ENCODE data around the gene PRMT5.
"Not testable (repeated sequence)": the region's sequence is repeated elsewhere in the genome, so short reads cannot be mapped to it uniquely, and the experiment has no call there.

PRMT5 gene

DNA sequence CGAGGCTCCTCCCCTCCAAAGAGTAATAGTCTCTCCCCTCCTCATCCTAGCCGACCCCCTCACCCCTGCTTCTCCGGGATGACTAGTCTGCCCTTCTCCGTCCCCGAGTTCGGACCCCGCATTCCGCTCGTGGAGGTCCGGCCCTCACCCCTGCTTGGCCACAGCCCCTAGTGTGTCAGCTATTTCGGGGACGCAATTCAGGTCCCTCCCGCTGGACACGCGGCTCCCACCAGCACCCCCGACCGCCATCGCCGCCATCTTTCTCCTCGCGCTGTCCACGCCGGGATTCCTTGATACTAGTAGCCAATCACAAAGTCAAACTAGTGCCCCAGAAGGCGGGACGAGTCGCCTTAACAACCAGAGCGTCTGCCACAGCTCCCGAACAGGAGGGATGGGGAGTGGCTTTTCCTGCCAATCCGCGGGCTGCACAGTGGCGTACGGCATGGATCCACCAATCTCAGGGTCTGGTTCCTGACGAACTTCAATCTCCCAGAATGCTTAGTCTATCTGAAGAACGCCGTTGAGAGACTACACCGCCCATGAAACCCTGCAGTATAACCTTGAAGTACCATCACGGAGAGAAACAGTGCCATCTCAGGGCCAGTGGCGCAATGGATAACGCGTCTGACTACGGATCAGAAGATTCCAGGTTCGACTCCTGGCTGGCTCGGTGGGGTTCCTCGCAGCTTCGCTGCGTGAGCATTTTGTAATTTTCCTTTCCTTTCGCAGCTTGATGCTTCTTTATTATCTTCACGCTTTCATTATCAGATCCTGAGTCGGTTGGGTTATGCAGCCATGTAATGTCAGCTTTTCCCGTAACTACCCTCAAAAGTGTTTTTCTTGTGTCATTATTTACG is at the start of gene PRMT5:
Gene PRMT5 (minus strand): TSS at position 273 of the 857 bp plus-strand sequence. CDS start 15 bp downstream, at position 258.
- DNase-seq = peak; percentile 97

DNA sequence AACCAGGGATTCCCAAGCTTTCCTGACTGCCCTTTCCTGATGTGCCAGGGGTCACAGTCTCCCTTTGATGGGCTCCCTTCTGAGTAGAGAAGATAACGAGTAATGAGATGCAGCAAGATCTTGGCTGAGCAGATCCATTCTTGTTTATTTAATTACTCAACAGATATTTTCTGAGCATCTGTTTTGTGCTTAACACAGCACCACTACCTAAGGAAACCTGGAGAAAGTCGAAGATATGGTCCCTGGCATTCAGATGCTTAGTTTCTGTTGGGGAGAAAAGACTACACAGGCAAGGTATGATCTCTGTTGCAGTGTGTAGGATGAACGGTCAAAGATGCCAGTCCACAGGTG is 49.3 kb upstream of the PRMT5 start:
- DNase-seq = no peak

DNA sequence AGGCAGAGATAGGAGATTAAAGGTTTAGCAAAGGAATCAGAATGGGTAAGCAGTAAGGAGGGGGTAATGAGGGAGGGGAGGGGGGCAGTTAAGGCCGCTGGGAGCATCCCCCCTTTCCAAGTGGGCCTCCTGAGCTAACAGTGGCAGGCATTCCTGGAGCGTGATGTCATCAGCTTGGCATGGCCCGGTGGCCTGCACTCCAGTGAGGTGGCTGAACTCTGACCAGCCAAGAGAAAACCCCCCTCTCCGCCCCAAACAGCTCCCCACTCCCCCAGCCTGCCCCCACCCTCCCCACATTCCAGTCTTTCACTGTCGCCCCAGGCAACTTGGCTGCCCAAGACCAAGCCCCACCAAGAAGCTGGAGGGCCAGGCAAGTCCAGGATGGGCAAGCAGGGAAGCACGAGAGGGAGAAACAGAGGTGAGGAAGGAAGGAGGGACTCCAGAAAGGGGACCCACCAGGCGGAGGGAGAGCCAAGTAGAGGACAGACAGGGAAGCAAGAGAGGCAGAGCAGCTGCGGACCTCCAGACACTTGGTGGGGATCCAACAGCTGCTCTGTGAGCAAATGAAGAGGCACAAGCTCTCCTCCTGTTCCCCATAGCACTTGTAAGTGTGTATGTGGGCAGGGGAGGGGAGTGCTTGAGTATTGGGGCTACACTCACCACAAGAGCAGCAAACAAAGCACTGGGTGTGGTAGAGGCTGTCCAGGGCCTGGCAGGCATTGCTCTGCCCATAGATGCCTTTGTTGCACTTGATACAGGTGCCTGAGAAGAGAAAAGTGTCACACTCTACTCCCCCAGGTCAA is 48.7 kb upstream of the PRMT5 start:
- DNase-seq = no peak

DNA sequence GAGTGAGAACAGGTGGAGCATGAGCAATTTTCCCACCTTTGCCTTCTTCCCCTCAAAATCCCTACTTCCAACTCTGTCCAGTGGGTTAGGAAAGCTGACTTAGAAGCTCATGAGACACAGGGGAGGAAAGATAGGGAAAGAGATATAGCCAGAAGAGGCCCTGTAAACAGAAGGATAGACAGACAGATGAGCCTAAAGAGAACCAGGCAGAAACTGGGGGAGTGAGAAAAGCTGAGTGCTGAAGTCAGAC is 48.2 kb upstream of the PRMT5 start:
- DNase-seq = no peak

DNA sequence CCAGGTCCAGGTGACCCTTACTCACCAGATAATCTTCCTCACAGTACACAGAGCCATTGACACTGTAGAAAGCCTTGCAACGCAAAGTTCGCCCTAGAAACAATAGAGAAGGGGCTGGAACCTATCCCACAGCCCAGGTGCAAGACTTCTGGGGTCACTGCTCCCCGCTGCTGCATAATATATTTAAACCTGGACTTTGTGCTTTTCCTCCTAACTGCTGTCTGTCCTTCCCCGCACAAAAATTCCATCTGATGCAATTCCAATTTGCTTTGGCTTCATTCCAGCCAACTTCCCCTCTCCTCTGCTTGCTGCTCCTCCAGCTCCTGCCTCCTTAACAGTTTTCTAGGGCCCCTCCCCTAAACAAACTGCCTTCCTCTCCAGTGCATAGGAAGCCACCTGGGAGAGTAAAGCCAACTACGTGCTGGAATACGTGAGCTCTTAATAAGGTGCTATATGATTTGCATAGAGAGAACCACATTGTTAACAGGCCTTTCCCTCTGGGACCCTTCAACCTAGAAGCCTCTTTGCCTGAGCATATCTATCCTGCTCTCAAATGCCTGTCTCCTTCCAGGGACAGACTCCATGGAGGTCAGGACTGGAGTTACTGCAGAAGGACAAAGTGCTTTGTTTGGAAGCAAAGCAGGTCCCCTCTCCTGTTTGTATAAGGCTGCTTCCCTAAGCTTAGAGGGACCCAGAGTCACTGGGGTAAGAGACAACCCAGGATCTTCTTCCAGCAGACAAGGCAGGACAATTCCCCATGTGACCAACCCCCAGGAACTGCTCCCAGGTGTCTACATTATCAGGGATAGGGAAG is 47.7 kb upstream of the PRMT5 start:
- no peak for DNase-seq

DNA sequence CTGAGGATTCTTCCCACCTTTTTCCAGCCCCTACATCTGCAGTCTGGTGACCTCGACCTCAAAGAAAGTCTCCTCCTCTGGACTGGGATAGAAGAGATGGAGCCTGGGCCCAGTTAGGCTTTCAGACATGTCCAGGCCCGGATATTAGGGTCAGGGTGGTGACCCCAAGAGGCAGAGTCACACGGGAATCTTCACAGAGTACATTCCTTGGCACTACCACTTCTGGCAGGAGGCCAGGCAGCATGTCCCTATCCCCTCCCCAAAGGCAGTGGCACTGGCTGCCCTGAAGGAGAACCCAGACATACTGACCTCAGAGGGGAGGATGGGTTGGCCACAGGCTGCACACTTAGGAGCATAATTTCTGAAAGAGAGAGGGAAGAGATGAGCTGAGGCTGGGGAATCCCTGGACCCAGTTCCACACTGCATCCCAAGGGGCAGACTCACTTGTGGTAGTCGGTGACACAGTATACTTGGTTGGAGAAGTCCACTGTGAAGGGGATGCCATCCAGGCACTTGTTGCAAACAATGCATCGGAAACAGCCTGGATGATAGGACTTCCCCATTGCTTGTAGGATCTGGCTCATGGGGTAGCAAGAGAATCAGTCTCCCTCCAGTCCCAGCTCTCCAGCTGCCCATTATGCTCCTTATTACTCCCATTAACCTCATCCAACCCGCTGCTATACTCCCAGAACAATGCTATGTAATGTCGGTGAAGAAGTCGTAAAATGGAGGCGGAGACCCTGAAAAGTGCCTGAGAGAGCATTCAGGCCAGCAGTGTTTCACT is 45.5 kb upstream of the PRMT5 start:
- DNase-seq = no peak

DNA sequence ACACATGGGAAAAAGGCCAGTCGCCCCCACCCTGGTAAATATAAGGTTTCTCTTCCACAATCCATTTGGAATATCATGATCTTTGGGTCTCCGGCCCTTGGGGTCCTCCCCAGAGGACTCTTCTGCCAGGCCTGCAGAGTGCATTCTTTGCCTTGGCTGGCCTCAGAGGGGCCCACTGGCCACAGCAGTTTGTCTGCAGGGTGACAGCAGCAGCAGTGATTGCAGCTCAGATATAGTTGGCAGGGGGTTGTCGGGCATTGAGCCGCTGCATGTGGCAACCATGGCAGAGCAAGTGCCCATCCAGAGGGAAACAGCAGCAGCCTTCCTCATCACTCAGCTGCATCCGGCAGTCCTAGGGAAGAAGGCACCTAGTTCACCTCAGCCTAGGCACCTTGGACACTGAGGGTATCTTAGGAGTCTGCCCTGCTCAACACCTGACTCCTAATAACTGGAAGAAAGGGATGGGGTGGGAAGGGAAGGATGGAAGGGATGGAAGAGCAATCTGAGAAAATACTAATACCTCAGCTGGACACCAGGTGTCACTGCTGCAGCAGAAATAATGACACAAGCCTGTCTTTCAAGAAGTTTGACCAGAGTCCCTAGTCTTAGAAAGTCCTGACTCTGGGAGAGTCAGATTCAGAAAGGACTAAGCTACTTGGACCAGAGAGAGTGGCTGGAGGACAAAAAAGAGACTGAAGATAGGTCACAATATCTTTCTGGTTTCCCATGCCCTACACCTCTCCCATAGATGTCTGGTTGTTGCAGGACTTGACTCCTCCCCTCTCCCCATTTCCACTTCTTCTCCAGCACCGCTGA is 44.2 kb upstream of the PRMT5 start:
- DNase-seq = peak; percentile 39 to 56

DNA sequence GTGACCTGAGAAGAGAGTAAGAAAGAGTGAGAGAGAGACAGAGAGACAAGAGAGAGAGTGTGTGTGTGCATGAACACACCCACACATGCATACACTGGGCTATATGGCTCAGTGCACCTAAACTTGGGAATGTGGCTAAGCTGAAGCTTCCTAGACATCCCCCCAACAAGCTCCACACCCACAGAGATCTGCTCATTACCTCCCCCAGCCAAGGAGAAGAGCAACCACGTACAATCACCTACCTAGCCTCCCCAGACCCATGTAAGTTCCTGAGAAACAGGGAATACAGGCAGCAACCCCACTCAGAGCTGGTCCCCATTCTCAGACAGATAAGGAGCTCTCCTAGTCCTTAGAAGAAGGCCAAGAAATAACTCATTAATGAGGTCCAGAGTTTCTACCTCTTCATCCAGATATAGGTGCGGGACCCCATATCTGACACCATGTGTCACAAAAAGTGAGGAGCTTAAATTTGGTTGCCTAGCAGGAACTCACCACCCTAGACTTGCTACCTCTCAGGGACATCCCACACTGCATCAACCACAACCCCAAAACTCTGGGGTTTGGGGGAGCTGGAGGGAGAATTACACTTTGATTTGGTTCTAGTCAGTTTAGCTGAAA is 43.2 kb upstream of the PRMT5 start:
- DNase-seq = no peak

DNA sequence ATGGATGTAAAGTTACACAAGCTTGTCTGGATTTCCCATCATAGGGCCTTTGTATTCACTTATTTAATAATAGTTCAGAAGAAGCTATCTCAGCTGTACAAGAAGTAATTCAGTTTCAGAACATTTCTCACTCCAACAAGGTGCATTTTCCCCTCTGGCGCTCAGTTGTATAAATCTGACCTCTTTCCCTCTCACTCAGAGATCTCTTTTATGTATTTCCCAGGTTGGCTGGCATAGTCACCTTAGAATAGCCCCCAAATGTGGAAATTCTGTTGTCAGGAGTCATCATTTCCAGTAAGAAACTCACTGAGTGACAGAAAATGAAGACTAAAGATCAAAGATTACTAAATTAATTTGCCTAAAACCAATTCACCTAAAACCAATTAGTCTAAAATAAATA is 42.0 kb upstream of the PRMT5 start:
- no peak for DNase-seq

DNA sequence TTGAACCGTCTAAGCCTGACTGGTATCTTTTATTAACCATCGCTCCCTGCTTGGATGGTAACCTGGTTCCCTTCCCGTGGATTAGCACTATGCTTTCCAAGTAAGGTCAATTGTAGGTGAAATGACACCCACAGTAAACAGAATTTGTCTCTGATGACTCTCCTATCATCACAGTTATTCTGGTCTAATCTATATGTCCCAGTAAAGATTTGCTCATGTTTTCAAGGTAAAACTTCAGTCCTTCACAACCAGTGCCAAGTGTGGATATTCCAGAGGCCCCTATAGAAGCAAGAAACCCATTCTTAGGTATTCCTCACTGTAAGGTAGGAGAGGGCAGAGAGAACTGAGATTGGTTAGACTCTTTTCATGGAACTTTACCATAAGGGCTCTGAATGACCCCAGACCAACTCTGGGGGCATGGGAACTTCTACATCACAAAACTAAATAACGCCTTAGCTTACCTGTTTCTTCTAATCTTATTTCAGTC is 37.6 kb upstream of the PRMT5 start:
- no peak for DNase-seq

DNA sequence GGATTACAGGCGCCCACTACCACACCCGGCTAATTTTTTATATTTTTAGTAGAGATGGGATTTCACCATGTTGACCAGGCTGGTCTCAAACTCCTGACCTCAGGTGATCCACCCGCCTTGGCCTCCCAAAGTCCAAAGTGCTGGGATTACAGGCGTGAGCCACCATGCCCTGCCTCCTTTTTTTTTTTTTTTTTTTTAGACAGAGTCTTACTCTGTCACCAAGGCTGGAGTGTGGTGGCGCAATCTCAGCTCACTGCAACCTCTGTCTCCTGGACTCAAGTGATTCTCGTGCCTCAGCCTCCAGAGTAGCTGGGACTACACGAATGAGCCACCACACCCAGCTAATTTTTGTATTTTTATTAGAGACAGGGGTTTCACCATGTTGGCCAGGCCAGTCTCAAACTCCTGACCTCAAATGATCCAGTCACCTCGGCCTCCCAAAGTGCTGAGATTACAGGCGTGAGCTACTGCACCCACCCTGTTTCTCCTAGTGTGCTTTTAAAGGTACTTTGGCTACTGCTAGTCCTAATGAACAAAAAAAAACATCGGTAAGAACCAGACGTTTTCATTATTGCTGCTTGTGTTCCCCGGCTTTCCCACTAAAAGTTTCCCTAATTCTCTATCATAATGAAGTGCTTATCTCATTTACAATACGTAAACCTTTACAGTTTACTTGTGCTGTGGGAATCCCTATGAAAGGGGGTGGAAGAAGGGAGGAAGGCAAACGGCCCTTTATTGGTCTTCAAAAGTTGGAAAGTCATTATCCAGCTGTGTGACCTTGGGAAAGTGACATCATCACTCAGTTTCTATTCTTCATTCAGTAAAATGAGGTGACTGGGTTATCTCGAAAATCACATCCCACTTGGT is 37.0 kb upstream of the PRMT5 start:
- DNase-seq = not testable (repeated sequence)

DNA sequence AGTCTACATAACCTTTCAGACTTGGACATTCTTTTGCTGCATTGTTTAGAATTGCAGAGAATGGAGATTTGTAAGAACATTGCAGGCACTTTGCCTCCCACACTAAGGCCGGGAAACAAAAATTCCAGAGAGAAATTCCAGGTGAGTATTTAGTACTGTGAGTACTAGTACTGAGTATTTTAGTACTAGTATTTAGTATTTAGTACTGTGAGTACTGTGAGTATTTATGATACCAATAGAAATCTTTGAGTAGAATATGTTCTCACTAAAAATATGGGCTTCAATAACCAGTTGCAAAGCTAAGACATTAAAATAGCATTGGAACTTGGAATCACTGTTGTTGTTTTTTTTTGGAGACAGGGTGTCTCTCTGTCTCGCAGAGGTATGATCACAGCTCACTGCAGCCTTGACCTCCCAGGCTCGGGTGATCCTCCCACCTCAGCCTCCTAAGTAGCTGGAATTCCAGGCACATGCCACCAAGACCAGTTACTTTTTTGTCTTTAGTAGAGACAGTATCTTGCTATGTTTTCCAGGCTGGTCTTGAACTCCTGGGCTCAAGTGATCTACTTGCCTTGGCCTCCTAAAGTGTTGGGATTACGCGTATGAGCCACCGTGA is 33.0 kb upstream of the PRMT5 start:
- no peak for DNase-seq

DNA sequence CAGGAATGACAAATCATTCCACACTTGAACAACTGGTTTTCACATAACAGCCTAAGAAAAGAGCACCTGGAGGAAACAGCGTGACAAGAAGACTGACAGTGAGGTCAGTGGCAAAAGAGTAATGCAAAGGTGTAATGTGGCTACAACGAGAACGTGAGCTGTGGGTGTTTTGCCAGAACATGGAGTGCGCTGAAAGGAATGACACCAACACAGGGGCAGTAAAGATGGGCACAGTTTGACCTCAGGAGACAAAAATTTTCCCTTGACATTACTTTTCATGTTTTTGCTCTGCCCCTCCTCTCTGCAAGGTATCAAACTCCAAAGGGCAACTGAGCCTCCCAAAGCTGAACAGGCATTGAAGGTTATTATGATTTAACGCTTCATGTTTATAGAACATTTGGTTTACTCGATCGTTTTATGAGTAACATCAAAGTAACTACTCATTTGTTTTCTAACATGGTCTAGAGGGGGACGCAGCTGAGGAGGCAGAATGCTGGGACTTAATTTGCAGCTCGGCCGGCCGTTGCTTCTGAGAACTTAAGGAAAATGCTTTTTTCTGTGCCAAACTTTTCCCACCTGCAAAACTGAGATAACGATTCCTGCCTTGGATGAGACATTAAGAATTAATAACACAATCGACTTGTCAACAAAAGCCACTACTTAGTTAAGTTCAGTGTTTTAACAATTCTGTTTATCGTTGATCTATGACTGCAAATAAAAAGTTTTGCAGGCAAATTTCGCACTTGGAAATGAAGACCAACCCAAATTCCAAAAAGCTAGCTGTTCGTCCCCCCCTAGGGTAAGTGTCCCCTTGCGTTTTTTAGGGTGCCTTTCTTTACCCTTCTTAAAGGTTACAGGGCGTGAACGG is 26.8 kb upstream of the PRMT5 start:
- DNase-seq = no peak

DNA sequence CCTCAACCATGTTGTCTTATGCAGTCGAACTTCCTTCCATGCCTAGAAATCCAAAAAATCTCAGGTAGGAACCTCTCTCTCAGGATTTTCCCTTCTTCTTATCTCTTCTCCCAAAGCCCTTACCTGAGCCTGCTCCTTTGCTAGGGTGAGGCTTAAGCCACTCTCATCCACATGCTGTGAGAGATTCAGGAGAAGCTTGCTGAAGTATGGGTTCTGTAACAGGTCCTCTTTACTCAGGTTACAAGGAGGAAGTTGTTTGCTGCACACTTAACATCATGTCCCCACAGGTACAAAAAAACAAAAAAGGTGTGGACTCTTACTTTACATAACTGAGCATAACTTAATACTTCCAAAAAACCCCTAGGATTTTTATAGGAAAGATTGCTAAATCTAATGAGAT is 23.2 kb upstream of the PRMT5 start:
- DNase-seq = no peak

DNA sequence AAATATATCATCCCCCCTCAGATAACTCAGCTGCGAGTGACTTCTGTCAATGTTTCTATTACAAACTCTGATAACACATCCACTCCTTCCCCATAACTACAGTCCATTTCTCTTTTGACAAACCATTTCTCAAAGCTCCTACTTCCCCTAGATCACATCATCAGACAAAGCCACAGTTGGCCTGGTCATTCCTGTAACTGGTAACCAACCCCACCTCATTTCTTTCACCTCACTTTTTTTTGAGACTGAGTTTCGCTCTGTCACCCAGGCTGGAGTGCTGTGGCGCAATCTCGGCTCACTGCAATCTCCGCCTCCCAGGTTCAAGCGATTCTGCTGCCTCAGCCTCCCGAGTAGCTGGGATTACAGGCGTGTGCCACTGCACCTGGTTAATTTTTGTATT is 22.6 kb upstream of the PRMT5 start:
- DNase-seq = not testable (repeated sequence)

DNA sequence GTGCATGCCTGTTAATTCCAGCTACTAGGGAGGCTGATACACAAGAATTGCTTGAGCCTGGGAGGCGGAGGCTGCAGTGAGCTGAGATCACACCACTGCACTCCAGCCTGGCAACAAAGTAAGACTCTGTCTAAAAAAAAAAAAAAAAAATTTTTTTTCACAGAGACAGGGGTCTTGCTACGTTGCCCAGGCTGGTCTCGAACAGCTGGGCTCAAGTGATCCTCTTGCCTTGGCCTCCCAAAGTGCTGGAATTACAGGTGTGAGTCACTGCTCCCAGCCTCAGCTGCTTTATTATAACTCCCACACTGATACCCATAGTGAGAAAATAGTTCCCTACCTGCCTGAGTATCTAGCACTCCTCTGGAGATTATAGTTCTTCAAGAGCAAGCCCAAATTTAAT is 16.5 kb upstream of the PRMT5 start:
- no peak for DNase-seq

DNA sequence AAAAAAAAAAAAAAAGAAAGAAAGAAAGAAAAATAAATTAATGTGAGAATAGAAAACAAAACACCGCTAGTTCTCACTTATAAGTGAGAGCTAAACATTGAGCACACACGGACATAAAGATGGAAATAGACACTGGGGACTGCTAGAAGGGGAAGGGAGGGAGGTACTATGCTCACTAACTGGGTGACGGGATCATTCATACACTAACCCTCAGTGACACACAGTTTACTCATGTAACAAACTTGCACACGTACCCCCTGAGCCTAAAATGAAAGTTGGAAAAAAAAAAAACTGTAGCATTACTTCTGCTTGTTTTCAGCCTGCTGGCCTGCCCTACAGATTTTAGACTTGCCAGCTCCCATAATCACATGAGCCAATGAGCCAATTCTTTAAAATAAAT is 10.5 kb upstream of the PRMT5 start:
- DNase-seq = no peak

DNA sequence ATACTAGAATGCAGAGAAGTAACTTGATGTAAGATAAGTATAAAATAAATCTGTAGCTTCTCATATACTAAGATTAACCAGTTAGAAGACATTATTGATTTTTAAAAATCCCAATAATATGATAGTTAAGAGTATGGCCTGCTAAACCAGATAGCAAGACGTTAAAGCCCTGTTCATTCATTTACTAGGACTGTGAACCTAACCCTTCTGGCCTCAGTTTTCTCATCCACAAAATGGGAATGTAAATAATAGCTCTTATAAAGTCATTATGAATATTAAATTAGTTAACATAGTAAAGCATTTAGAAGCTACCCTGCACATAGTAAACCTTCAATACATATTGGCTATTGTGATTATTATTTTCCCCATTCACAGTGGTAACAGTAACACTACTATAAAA is 6.0 kb upstream of the PRMT5 start:
- DNase-seq = no peak

DNA sequence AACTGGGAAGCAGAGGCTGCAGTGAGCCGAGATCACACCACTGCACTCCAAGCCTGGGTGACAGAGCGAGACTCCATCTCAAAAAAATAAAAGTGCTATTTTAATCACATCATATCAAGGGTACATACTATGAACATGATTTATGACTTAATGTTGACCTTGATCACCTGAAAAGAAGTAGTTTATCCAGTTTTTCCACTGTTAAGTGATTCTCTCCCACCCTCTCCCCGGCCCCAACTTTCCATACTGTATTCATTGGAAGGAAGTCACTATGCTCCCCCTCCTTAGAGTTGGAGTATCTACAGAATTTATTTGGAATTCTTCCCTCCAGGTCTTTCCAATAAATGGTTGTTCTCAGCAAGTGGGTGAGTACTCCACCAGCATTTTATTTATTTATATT is 3.0 kb upstream of the PRMT5 start:
- DNase-seq = no peak

Measured in stimulated activated CD4-positive, alpha-beta T cell treated with anti-CD3 and anti-CD28 coated beads, Interleukin-2, amount 100 ng/mL, for 24 hours (primary cell).